A549 (cell line): ENCODE measurements around the gene BPI. TPM values are rescaled to one million over a fixed set of nuclear protein-coding genes. Genes with fewer than 3 reads are reported as not detected.

ENCODE experiments used
- ATAC-seq, 2 experiments: fragments of 200-7000 bp in 1 of 2; fragments of >200 bp in 1 of 2; cut with Nextera tagmentation in 1 of 2; cut with Tn5 transposase in 1 of 2; 3 replicates each; pipeline versions ENCODE4 v1.8.0 to v1.9.1; 2018 to 2020; ENCODE audit warnings: mild to moderate bottlenecking in 1 of 2, moderate library complexity in 1 of 2
- CTCF ChIA-PET: fragments of 300-600 bp; sonication (Branson Sonifier 250); formaldehyde crosslinking; extraction: SDS; loops from one replicate; lab custom pipeline; 2021; ENCODE audit warnings: antibody characterized with exemption, inconsistent platforms; lab: Yijun Ruan, JAX
- POLR2A ChIA-PET: fragments of 350-600 bp; formaldehyde crosslinking; extraction: SDS; loops from one replicate; lab custom pipeline; 2021; ENCODE audit warnings: antibody characterized with exemption, inconsistent platforms; lab: Yijun Ruan, JAX
- DNase-seq, 2 experiments: peaks; one replicate each; pipeline versions ENCODE4 v3.0.0 to v3.0.0-alpha.2; 2011 to 2016; ENCODE audit warnings: low read depth in 1 of 2, low spot score in 1 of 2
- FAIRE-seq: peaks from 2 replicates; lab custom pipeline; 2011; peaks lifted over from hg19 to GRCh38; lab: Jason Lieb, UNC
- H3K27ac ChIP-seq, 2 experiments: fragments of >200 bp; sonication (Bioruptor Twin); formaldehyde crosslinking; 3 replicates each; pipeline ENCODE4 v1.5.1; 2016 to 2017
- H3K4me1 ChIP-seq: fragments of >200 bp; sonication (Bioruptor Twin); formaldehyde crosslinking; 3 replicates; pipeline ENCODE4 v1.6.1; 2016
- H3K4me2 ChIP-seq: fragments of >200 bp; sonication (Bioruptor Twin); formaldehyde crosslinking; 3 replicates; pipeline ENCODE4 v1.6.1; 2016
- H3K4me3 ChIP-seq: fragments of >200 bp; sonication (Bioruptor Twin); formaldehyde crosslinking; 3 replicates; pipeline ENCODE4 v1.5.1; 2016
- H3K9me3 ChIP-seq: fragments of >200 bp; sonication (Bioruptor Twin); formaldehyde crosslinking; 3 replicates; pipeline ENCODE4 v1.6.1; 2016
- BCL3 ChIP-seq: fragments of >200 bp; sonication (Bioruptor Twin); formaldehyde crosslinking; IDR thresholded peaks from 3 replicates; pipeline ENCODE4 v1.6.1; 2016
- BHLHE40 ChIP-seq: IDR thresholded peaks from 2 replicates; pipeline ENCODE4 v1.6.1; 2012; ENCODE audit warnings: low read depth, low read length, inconsistent platforms
- CBX2 ChIP-seq: fragments of 200-600 bp; sonication (generic); IDR thresholded peaks from 2 replicates; pipeline ENCODE4 v1.6.1; 2016; ENCODE audit warnings: low read depth, mild to moderate bottlenecking, borderline replicate concordance
- CBX8 ChIP-seq: fragments of 200-600 bp; sonication (generic); IDR thresholded peaks from 2 replicates; pipeline ENCODE4 v1.6.1; 2016
- CEBPB ChIP-seq, 2 experiments: fragments of >200 bp in 1 of 2; sonication (Bioruptor Twin) in 1 of 2; formaldehyde crosslinking in 1 of 2; IDR thresholded peaks; 2 replicates each; pipeline ENCODE4 v1.6.1; 2012 to 2016
- CTCF ChIP-seq: fragments of >200 bp; sonication (Bioruptor Twin); formaldehyde crosslinking; IDR thresholded peaks from 3 replicates; pipeline ENCODE4 v1.5.1; 2016
- EHF ChIP-seq: fragments of 250-450 bp; sonication (Bioruptor Pico); IDR thresholded peaks from 2 replicates; pipeline ENCODE4 v1.5.0; 2020; ENCODE audit warnings: mild to moderate bottlenecking
- FOSB ChIP-seq: fragments of 250-450 bp; sonication (Bioruptor Pico); IDR thresholded peaks from 2 replicates; pipeline ENCODE4 v1.5.0; 2020; ENCODE audit warnings: mild to moderate bottlenecking, moderate library complexity
- GATA3 ChIP-seq: IDR thresholded peaks from 2 replicates; pipeline ENCODE4 v1.6.1; 2012; ENCODE audit warnings: borderline replicate concordance
- HOXB5 ChIP-seq: fragments of 250-450 bp; sonication (Bioruptor Pico); IDR thresholded peaks from 2 replicates; pipeline ENCODE4 v1.5.0; 2020; ENCODE audit warnings: mild to moderate bottlenecking, moderate library complexity
- KDM1A ChIP-seq: fragments of 200-600 bp; sonication (generic); IDR thresholded peaks from 2 replicates; pipeline ENCODE4 v1.6.1; 2016; ENCODE audit warnings: low read depth, mild to moderate bottlenecking
- MAX ChIP-seq: IDR thresholded peaks from 2 replicates; pipeline ENCODE4 v1.6.1; 2012
- RCOR1 ChIP-seq: fragments of 150-350 bp; IDR thresholded peaks from 2 replicates; pipeline ENCODE4 v1.6.1; 2014; ENCODE audit warnings: antibody characterized with exemption, low read length, low read depth
- RNF2 ChIP-seq: fragments of 200-600 bp; sonication (generic); IDR thresholded peaks from 2 replicates; pipeline ENCODE4 v1.6.1; 2016; ENCODE audit warnings: low read depth, mild to moderate bottlenecking, antibody characterized with exemption, moderate library complexity, borderline replicate concordance
- SMC3 ChIP-seq: fragments of >200 bp; sonication (Bioruptor Twin); formaldehyde crosslinking; IDR thresholded peaks from 3 replicates; pipeline ENCODE4 v1.6.1; 2018; ENCODE audit warnings: inconsistent platforms
- USF2 ChIP-seq: fragments of 450-650 bp; IDR thresholded peaks from 2 replicates; pipeline ENCODE4 v1.6.1; 2014; ENCODE audit warnings: antibody characterized with exemption
- ZC3H11A ChIP-seq: fragments of 450-650 bp; IDR thresholded peaks from 2 replicates; pipeline ENCODE4 v1.6.1; 2014; ENCODE audit warnings: antibody characterized with exemption, mild to moderate bottlenecking
- ZNF302 ChIP-seq: fragments of 250-450 bp; sonication (Bioruptor Pico); IDR thresholded peaks from 2 replicates; pipeline ENCODE4 v1.9.0; 2021; ENCODE audit warnings: inconsistent platforms, mild to moderate bottlenecking, moderate library complexity
- ZSCAN20 ChIP-seq: fragments of 250-450 bp; sonication (Bioruptor Pico); IDR thresholded peaks from 2 replicates; pipeline ENCODE4 v1.8.0; 2022; ENCODE audit warnings: mild to moderate bottlenecking, moderate library complexity
- WGBS: methylation state at CpG from one replicate; pipeline ENCODE4 v1.1.6; 2017; ENCODE audit errors: missing lambda C conversion rate; 5-methylcytosine and 5-hydroxymethylcytosine counted together
- polyA plus RNA-seq, 4 experiments: library from polyadenylated mRNA; depleted of rRNA in 3 of 4; stranded (reverse); fragments of >200 nt; fragmentation: RNase III in 1 of 4; extraction: RNeasy Plus Mini Kit Qiagen cat#74134 plus additional on column Dnase treatment in 1 of 4; gene quantifications; 2 replicates in 3 of 4; 3 replicates in 1 of 4; pipeline ENCODE4 v1.2.3, GENCODE V29; 2011 to 2017

BPI gene
- polyA plus RNA-seq, 2 of the 4 experiments (the other 2 are of a cell fraction), result not detected

GRCh38 chr20:38350879-38351775, 47.2 kb downstream of the BPI start:
- TF ChIP-seq EHF (CRISPR knock-in tag) (no peak), FOSB (no peak), HOXB5 (CRISPR knock-in tag) (no peak)
- CTCF ChIA-PET, result no interaction called here
- H3K4me1 ChIP-seq, result peaks cover 5% of the 10 kb centered on the region
- FAIRE-seq, result no peak
- no peak overlapping the region for H3K27ac ChIP-seq
- DNase-seq, result no peak
- WGBS, result 74% methylated on average over 15 of the region's 15 CpGs
- ATAC-seq, result no peak
- H3K4me2 ChIP-seq, result no peak overlapping the region
- H3K4me3 ChIP-seq, result no peak overlapping the region
- POLR2A ChIA-PET, result interaction anchor here (0.7 kb wide), 1 partner anchor 540 kb away, joined by 3 read pairs; no protein-coding TSS in a partner anchor
- H3K9me3 ChIP-seq, result no peaks in the 10 kb centered on the region

- CTCF ChIA-PET, result no interaction called here
- H3K4me3 ChIP-seq, result no peak overlapping the region
- no peak for TF ChIP-seq SMC3
- TF ChIP-seq, all 56 proteins: peak for 0
- Histone ChIP-seq H3K9me3 (no peaks in the 10 kb centered on the region), H3K4me2 (no peak overlapping the region), H3K27ac (no peak overlapping the region), H3K4me1 (no peaks in the 10 kb centered on the region)
- 82% methylated on average over 7 of the region's 7 CpGs for WGBS
- DNase-seq (no peak), ATAC-seq (no peak), FAIRE-seq (no peak)
- POLR2A ChIA-PET, result no interaction called here
Observed at GRCh38 chr20:38353316-38353715, 49.4 kb downstream of the BPI start.

- POLR2A ChIA-PET, result no interaction called here
- Histone ChIP-seq H3K27ac (no peak overlapping the region), H3K4me2 (no peak overlapping the region), H3K9me3 (no peaks in the 10 kb centered on the region), H3K4me1 (no peaks in the 10 kb centered on the region), H3K4me3 (no peak overlapping the region)
- FAIRE-seq (no peak), DNase-seq (no peak), ATAC-seq (no peak)
- TF ChIP-seq USF2 (no peak), ZSCAN20 (CRISPR knock-in tag) (no peak), KDM1A (no peak), BCL3 (no peak), MAX (no peak), CEBPB (IDR thresholded peaks at IDR 0.05) (no peak), CBX2 (no peak), RCOR1 (no peak), ZNF302 (CRISPR knock-in tag) (no peak), RNF2 (no peak), BHLHE40 (no peak), CTCF (no peak), GATA3 (no peak), CBX8 (no peak), ZC3H11A (no peak)
- CTCF ChIA-PET, result no interaction called here
- 84% methylated on average over 10 of the region's 10 CpGs for WGBS
Observed at GRCh38 chr20:38354227-38354626, 50.3 kb downstream of the BPI start.
